Activated CD4-positive, CD25-positive, alpha-beta regulatory T cell (primary cell): Measurements from ENCODE around the gene WBP2NL.
"Not testable (repeated sequence)": the region's sequence is repeated elsewhere in the genome, so short reads cannot be mapped to it uniquely, and the experiment has no call there.

Experiments used
- DNase-seq, 4 experiments: peaks; one replicate each; lab custom pipeline; 2025; lab: John Stamatoyannopoulos, UW

WBP2NL gene

GRCh38 chr22:42033263-42034181, 34.9 kb downstream of the WBP2NL start:
- DNase-seq: no peak

GRCh38 chr22:42035256-42035655, 36.7 kb downstream of the WBP2NL start:
- no peak for DNase-seq

GRCh38 chr22:42039271-42039670, 40.7 kb downstream of the WBP2NL start:
- DNase-seq: no peak

GRCh38 chr22:42041784-42042183, 43.2 kb downstream of the WBP2NL start:
- no peak for DNase-seq

- no peak for DNase-seq
Measured at GRCh38 chr22:42050641-42051180, 52.1 kb downstream of the WBP2NL start.

- no peak for DNase-seq
Measured at GRCh38 chr22:42052765-42053164, 54.2 kb downstream of the WBP2NL start.

GRCh38 chr22:42056757-42057511, 58.3 kb downstream of the WBP2NL start:
- no peak for DNase-seq

- DNase-seq: no peak
Measured at GRCh38 chr22:42060489-42060888, 61.9 kb downstream of the WBP2NL start.

- DNase-seq: no peak
Measured at GRCh38 chr22:42061041-42061440, 62.5 kb downstream of the WBP2NL start.

- DNase-seq: no peak
Measured at GRCh38 chr22:42062506-42063170, 64.0 kb downstream of the WBP2NL start.

GRCh38 chr22:42064629-42065028, 66.0 kb downstream of the WBP2NL start:
- no peak for DNase-seq

GRCh38 chr22:42065438-42066125, 67.0 kb downstream of the WBP2NL start:
- DNase-seq: no peak

GRCh38 chr22:42066126-42066761, 67.7 kb downstream of the WBP2NL start:
- DNase-seq: no peak

GRCh38 chr22:42066937-42067336, 68.3 kb downstream of the WBP2NL start:
- DNase-seq: no peak

- no peak for DNase-seq
Measured at GRCh38 chr22:42067671-42068251, 69.2 kb downstream of the WBP2NL start.

GRCh38 chr22:42068291-42068690, 69.7 kb downstream of the WBP2NL start:
- DNase-seq: no peak

- no peak for DNase-seq
Measured at GRCh38 chr22:42069801-42070516, 71.4 kb downstream of the WBP2NL start.

GRCh38 chr22:42070517-42071422, 72.2 kb downstream of the WBP2NL start, which contains the start of gene NAGA:
Gene NAGA (minus strand): TSS chr22:42070812. CDS start chr22:42070297, 515 bp downstream.
- peak; percentile 78 to 83 (median 81) for DNase-seq

GRCh38 chr22:42071508-42071907, 72.9 kb downstream of the WBP2NL start:
- not testable (repeated sequence) for DNase-seq
